A673 (cell line): Measurements from ENCODE around the gene TCF7L2. TPM values are rescaled to one million over a fixed set of nuclear protein-coding genes. Genes with fewer than 3 reads are reported as not detected.

ENCODE experiments used
- BruUV-seq: library from RNA; stranded (reverse); fragments of 400-500 nt; replicated peaks from 2 replicates; lab custom pipeline; 2021; lab: Mats Ljungman, UMichigan
- CTCF ChIA-PET: fragments of 300-600 bp; sonication (Branson Sonifier 250); formaldehyde crosslinking; loops from one replicate; lab custom pipeline; 2022; ENCODE audit warnings: antibody characterized with exemption; lab: Charles Lee
- POLR2A ChIA-PET: fragments of 300-600 bp; sonication (Branson Sonifier 250); formaldehyde crosslinking; loops from one replicate; lab custom pipeline; 2022; ENCODE audit warnings: antibody characterized with exemption; ENCODE audit not compliant: low non-redundant PET; lab: Charles Lee
- DNase-seq: peaks from one replicate; pipeline ENCODE4 v3.0.0-alpha.2; 2015; ENCODE audit warnings: low spot score
- H3K27ac ChIP-seq: fragments of 200-600 bp; sonication (generic); 2 replicates; pipeline ENCODE4 v1.5.1; 2016; ENCODE audit warnings: mixed run types, low read depth, mild to moderate bottlenecking, mixed read lengths, antibody characterized with exemption, low read length; ENCODE audit not compliant: poor library complexity, severe bottlenecking
- H3K27me3 ChIP-seq: fragments of 200-600 bp; sonication (generic); replicated peaks from 2 replicates; pipeline ENCODE4 v1.6.1; 2017; ENCODE audit warnings: mixed run types, low read depth, mild to moderate bottlenecking, mixed read lengths, antibody characterized with exemption, low read length; ENCODE audit not compliant: insufficient read depth, poor library complexity
- H3K36me3 ChIP-seq: fragments of 200-600 bp; sonication (generic); 2 replicates; pipeline ENCODE4 v1.6.1; 2016; ENCODE audit warnings: mixed run types, mild to moderate bottlenecking, mixed read lengths, antibody characterized with exemption, low read length; ENCODE audit not compliant: insufficient read depth, poor library complexity, severe bottlenecking
- H3K4me1 ChIP-seq: fragments of 200-600 bp; sonication (generic); 2 replicates; pipeline ENCODE4 v1.6.1; 2017; ENCODE audit warnings: mixed run types, mild to moderate bottlenecking, mixed read lengths, antibody characterized with exemption, low read length; ENCODE audit not compliant: insufficient read depth, poor library complexity, severe bottlenecking
- H3K4me3 ChIP-seq: fragments of 200-600 bp; sonication (generic); 2 replicates; pipeline ENCODE4 v1.5.1; 2016; ENCODE audit warnings: low read depth, mixed run types, mild to moderate bottlenecking, mixed read lengths, low read length; ENCODE audit not compliant: poor library complexity, severe bottlenecking
- H3K9me3 ChIP-seq: fragments of 200-600 bp; sonication (generic); 2 replicates; pipeline ENCODE4 v1.6.1; 2016; ENCODE audit warnings: mixed run types, low read depth, mild to moderate bottlenecking, mixed read lengths, antibody characterized with exemption, low read length; ENCODE audit not compliant: poor library complexity, severe bottlenecking
- CTCF ChIP-seq: fragments of 300-800, 200-600 bp; sonication (generic); conservative IDR thresholded peaks from 2 replicates; pipeline ENCODE4 v1.5.1; 2017; ENCODE audit warnings: low read depth, mild to moderate bottlenecking, antibody characterized with exemption, low read length, moderate library complexity, mixed read lengths
- EZH2 ChIP-seq: fragments of 200-600 bp; sonication (generic); IDR thresholded peaks from 2 replicates; pipeline ENCODE4 v1.6.1; 2017; ENCODE audit warnings: borderline replicate concordance, low read depth, mild to moderate bottlenecking, mixed read lengths, antibody characterized with exemption, low read length; ENCODE audit not compliant: poor library complexity, severe bottlenecking
- intact Hi-C: fragments of 100-400 bp; cut with micrococcal nuclease; formaldehyde crosslinking; loops from one replicate; pipeline ENCODE4 v1.10.0; 2022; ENCODE audit not compliant: unreplicated experiment
- total RNA-seq: library from RNA; stranded (reverse); gene quantifications from 2 replicates; pipeline ENCODE4 v1.2.3, GENCODE V29; 2021

Gene TCF7L2
- total RNA-seq, 1 experiment from 2014 or later: 16.8 TPM

- H3K9me3 ChIP-seq: no peaks in the 10 kb centered on the region
- no TSS peak for BruUV-seq
- H3K27me3 ChIP-seq: no peaks in the 10 kb centered on the region
- H3K4me1 ChIP-seq: no peaks in the 10 kb centered on the region
- H3K4me3 ChIP-seq: no peak overlapping the region
- CTCF ChIA-PET: no interaction called here
- POLR2A ChIA-PET: no interaction called here
- no peak overlapping the region for H3K27ac ChIP-seq
- TF ChIP-seq CTCF (no peak), EZH2 (no peak)
- no peaks in the 10 kb centered on the region for H3K36me3 ChIP-seq
- intact Hi-C loops: no loop called here
- no peak for DNase-seq
These were observed 31.3 kb upstream of the TCF7L2 start for GRCh38 chr10:112918771-112919170.

GRCh38 chr10:112919721-112920120 is 30.3 kb upstream of the TCF7L2 start:
- TF ChIP-seq EZH2: no peak
- no peak for TF ChIP-seq CTCF
- no peak for DNase-seq
- ChIA-PET CTCF (interaction anchor here (0.6 kb wide), 1 partner anchor 207 kb away, joined by 4 read pairs; no protein-coding TSS in a partner anchor), POLR2A (no interaction called here)
- no TSS peak for BruUV-seq
- H3K36me3 ChIP-seq: no peaks in the 10 kb centered on the region
- H3K9me3 ChIP-seq: no peaks in the 10 kb centered on the region
- no peaks in the 10 kb centered on the region for H3K4me1 ChIP-seq
- H3K27me3 ChIP-seq: no peaks in the 10 kb centered on the region
- no peak overlapping the region for H3K27ac ChIP-seq
- no peak overlapping the region for H3K4me3 ChIP-seq
- intact Hi-C loops: no loop called here

- Histone ChIP-seq H3K4me1 (no peaks in the 10 kb centered on the region), H3K9me3 (no peaks in the 10 kb centered on the region), H3K27me3 (no peaks in the 10 kb centered on the region), H3K4me3 (no peak overlapping the region), H3K36me3 (no peaks in the 10 kb centered on the region), H3K27ac (no peak overlapping the region)
- ChIA-PET POLR2A (no interaction called here), CTCF (no interaction called here)
- DNase-seq: no peak
- no peak for TF ChIP-seq CTCF
- intact Hi-C loops: no loop called here
- no TSS peak for BruUV-seq
These were observed 22.9 kb upstream of the TCF7L2 start for GRCh38 chr10:112926906-112927688.
